ENCODE measurements around the gene CAP2.
A peak's percentile ranks its signal among the peaks of the same experiment; 100 is the strongest.

CAP2 gene

GRCh38 chr6:17458966-17459365, 65.6 kb downstream of the CAP2 start:
- no peaks in the 10 kb centered on the region for H3K4me1 ChIP-seq (ENCODE audit: control insufficient read depth in 1 of 2, insufficient read depth in 2 of 2, low read length in 2 of 2)
- no peaks in the 10 kb centered on the region for H3K27me3 ChIP-seq (ENCODE audit: low read depth, low read length)
- no peaks in the 10 kb centered on the region for H3K9me3 ChIP-seq (ENCODE audit: control insufficient read depth in 1 of 2, low read length in 2 of 2)
- no peak overlapping the region for H3K27ac ChIP-seq (ENCODE audit: low read length)
- no peaks in the 10 kb centered on the region for H3K36me3 ChIP-seq (ENCODE audit: control insufficient read depth in 1 of 2, insufficient read depth in 2 of 2, low read length in 2 of 2)
- no peak overlapping the region for H3K4me3 ChIP-seq (ENCODE audit: low read depth in 1 of 2, low read length in 2 of 2)

GRCh38 chr6:17460862-17461261, 67.5 kb downstream of the CAP2 start:
- Histone ChIP-seq H3K27ac (ENCODE audit: low read length) (no peak overlapping the region), H3K4me3 (ENCODE audit: low read depth in 1 of 2, low read length in 2 of 2) (no peak overlapping the region), H3K36me3 (ENCODE audit: control insufficient read depth in 1 of 2, insufficient read depth in 2 of 2, low read length in 2 of 2) (no peaks in the 10 kb centered on the region), H3K9me3 (ENCODE audit: control insufficient read depth in 1 of 2, low read length in 2 of 2) (no peaks in the 10 kb centered on the region), H3K4me1 (ENCODE audit: control insufficient read depth in 1 of 2, insufficient read depth in 2 of 2, low read length in 2 of 2) (no peaks in the 10 kb centered on the region), H3K27me3 (ENCODE audit: low read depth, low read length) (no peaks in the 10 kb centered on the region)

- Histone ChIP-seq H3K36me3 (ENCODE audit: control insufficient read depth in 1 of 2, insufficient read depth in 2 of 2, low read length in 2 of 2) (peaks cover 0 to 5% of the 10 kb centered on the region in 2 donors), H3K9me3 (ENCODE audit: control insufficient read depth in 1 of 2, low read length in 2 of 2) (no peaks in the 10 kb centered on the region), H3K27ac (ENCODE audit: low read length) (no peak overlapping the region), H3K4me3 (ENCODE audit: low read depth in 1 of 2, low read length in 2 of 2) (no peak overlapping the region), H3K27me3 (ENCODE audit: low read depth, low read length) (no peaks in the 10 kb centered on the region), H3K4me1 (ENCODE audit: control insufficient read depth in 1 of 2, insufficient read depth in 2 of 2, low read length in 2 of 2) (peaks cover 4 to 19% of the 10 kb centered on the region in 2 donors)
Observed at GRCh38 chr6:17466147-17466546, 72.8 kb downstream of the CAP2 start.

GRCh38 chr6:17466707-17467106, 73.3 kb downstream of the CAP2 start:
- no peak overlapping the region for H3K27ac ChIP-seq (ENCODE audit: low read length)
- no peaks in the 10 kb centered on the region for H3K9me3 ChIP-seq (ENCODE audit: control insufficient read depth in 1 of 2, low read length in 2 of 2)
- peaks cover 0 to 5% of the 10 kb centered on the region in 2 donors for H3K36me3 ChIP-seq (ENCODE audit: control insufficient read depth in 1 of 2, insufficient read depth in 2 of 2, low read length in 2 of 2)
- no peaks in the 10 kb centered on the region for H3K27me3 ChIP-seq (ENCODE audit: low read depth, low read length)
- no peak overlapping the region for H3K4me3 ChIP-seq (ENCODE audit: low read depth in 1 of 2, low read length in 2 of 2)
- peaks cover 4 to 19% of the 10 kb centered on the region in 2 donors for H3K4me1 ChIP-seq (ENCODE audit: control insufficient read depth in 1 of 2, insufficient read depth in 2 of 2, low read length in 2 of 2)

- H3K9me3 ChIP-seq (ENCODE audit: control insufficient read depth in 1 of 2, low read length in 2 of 2), result no peaks in the 10 kb centered on the region
- peak overlapping the region; percentile 34 for H3K27ac ChIP-seq (ENCODE audit: low read length)
- peaks cover 13 to 28% of the 10 kb centered on the region in 2 donors for H3K4me1 ChIP-seq (ENCODE audit: control insufficient read depth in 1 of 2, insufficient read depth in 2 of 2, low read length in 2 of 2)
- H3K4me3 ChIP-seq (ENCODE audit: low read depth in 1 of 2, low read length in 2 of 2), result no peak overlapping the region
- peaks cover 0 to 5% of the 10 kb centered on the region in 2 donors for H3K36me3 ChIP-seq (ENCODE audit: control insufficient read depth in 1 of 2, insufficient read depth in 2 of 2, low read length in 2 of 2)
- H3K27me3 ChIP-seq (ENCODE audit: low read depth, low read length), result no peaks in the 10 kb centered on the region
Observed at GRCh38 chr6:17469006-17469832, 75.8 kb downstream of the CAP2 start.

GRCh38 chr6:17470202-17470937, 77.0 kb downstream of the CAP2 start:
- peak overlapping the region; percentile 4 for H3K27ac ChIP-seq (ENCODE audit: low read length)
- H3K4me3 ChIP-seq (ENCODE audit: low read depth in 1 of 2, low read length in 2 of 2), result no peak overlapping the region
- no peaks in the 10 kb centered on the region for H3K27me3 ChIP-seq (ENCODE audit: low read depth, low read length)
- H3K36me3 ChIP-seq (ENCODE audit: control insufficient read depth in 1 of 2, insufficient read depth in 2 of 2, low read length in 2 of 2), result peaks cover 0 to 5% of the 10 kb centered on the region in 2 donors
- peaks cover 13 to 28% of the 10 kb centered on the region in 2 donors for H3K4me1 ChIP-seq (ENCODE audit: control insufficient read depth in 1 of 2, insufficient read depth in 2 of 2, low read length in 2 of 2)
- no peaks in the 10 kb centered on the region for H3K9me3 ChIP-seq (ENCODE audit: control insufficient read depth in 1 of 2, low read length in 2 of 2)

- Histone ChIP-seq H3K4me1 (ENCODE audit: control insufficient read depth in 1 of 2, insufficient read depth in 2 of 2, low read length in 2 of 2) (peaks cover 13 to 28% of the 10 kb centered on the region in 2 donors), H3K9me3 (ENCODE audit: control insufficient read depth in 1 of 2, low read length in 2 of 2) (no peaks in the 10 kb centered on the region), H3K36me3 (ENCODE audit: control insufficient read depth in 1 of 2, insufficient read depth in 2 of 2, low read length in 2 of 2) (peaks cover 0 to 5% of the 10 kb centered on the region in 2 donors), H3K4me3 (ENCODE audit: low read depth in 1 of 2, low read length in 2 of 2) (no peak overlapping the region), H3K27me3 (ENCODE audit: low read depth, low read length) (no peaks in the 10 kb centered on the region), H3K27ac (ENCODE audit: low read length) (peak overlapping the region; percentile 4)
Observed at GRCh38 chr6:17470938-17471327, 77.5 kb downstream of the CAP2 start.

GRCh38 chr6:17472653-17473183, 79.3 kb downstream of the CAP2 start:
- Histone ChIP-seq H3K27ac (ENCODE audit: low read length) (peak overlapping the region; percentile 86), H3K4me3 (ENCODE audit: low read depth in 1 of 2, low read length in 2 of 2) (no peak overlapping the region), H3K27me3 (ENCODE audit: low read depth, low read length) (no peaks in the 10 kb centered on the region), H3K4me1 (ENCODE audit: control insufficient read depth in 1 of 2, insufficient read depth in 2 of 2, low read length in 2 of 2) (peaks cover 13 to 28% of the 10 kb centered on the region in 2 donors), H3K36me3 (ENCODE audit: control insufficient read depth in 1 of 2, insufficient read depth in 2 of 2, low read length in 2 of 2) (no peaks in the 10 kb centered on the region), H3K9me3 (ENCODE audit: control insufficient read depth in 1 of 2, low read length in 2 of 2) (no peaks in the 10 kb centered on the region)

- Histone ChIP-seq H3K27me3 (ENCODE audit: low read depth, low read length) (no peaks in the 10 kb centered on the region), H3K27ac (ENCODE audit: low read length) (peak overlapping the region; percentile 86), H3K4me3 (ENCODE audit: low read depth in 1 of 2, low read length in 2 of 2) (no peak overlapping the region), H3K4me1 (ENCODE audit: control insufficient read depth in 1 of 2, insufficient read depth in 2 of 2, low read length in 2 of 2) (peaks cover 13 to 25% of the 10 kb centered on the region in 2 donors), H3K36me3 (ENCODE audit: control insufficient read depth in 1 of 2, insufficient read depth in 2 of 2, low read length in 2 of 2) (no peaks in the 10 kb centered on the region), H3K9me3 (ENCODE audit: control insufficient read depth in 1 of 2, low read length in 2 of 2) (no peaks in the 10 kb centered on the region)
Observed at GRCh38 chr6:17473554-17473953, 80.2 kb downstream of the CAP2 start.

- Histone ChIP-seq H3K4me1 (ENCODE audit: control insufficient read depth in 1 of 2, insufficient read depth in 2 of 2, low read length in 2 of 2) (peaks cover 11 to 17% of the 10 kb centered on the region in 2 donors), H3K36me3 (ENCODE audit: control insufficient read depth in 1 of 2, insufficient read depth in 2 of 2, low read length in 2 of 2) (no peaks in the 10 kb centered on the region), H3K9me3 (ENCODE audit: control insufficient read depth in 1 of 2, low read length in 2 of 2) (no peaks in the 10 kb centered on the region), H3K4me3 (ENCODE audit: low read depth in 1 of 2, low read length in 2 of 2) (no peak overlapping the region), H3K27ac (ENCODE audit: low read length) (peak overlapping the region; percentile 59), H3K27me3 (ENCODE audit: low read depth, low read length) (no peaks in the 10 kb centered on the region)
Observed at GRCh38 chr6:17474289-17474688, 80.9 kb downstream of the CAP2 start.

- Histone ChIP-seq H3K9me3 (ENCODE audit: control insufficient read depth in 1 of 2, low read length in 2 of 2) (no peaks in the 10 kb centered on the region), H3K36me3 (ENCODE audit: control insufficient read depth in 1 of 2, insufficient read depth in 2 of 2, low read length in 2 of 2) (no peaks in the 10 kb centered on the region), H3K4me3 (ENCODE audit: low read depth in 1 of 2, low read length in 2 of 2) (no peak overlapping the region), H3K4me1 (ENCODE audit: control insufficient read depth in 1 of 2, insufficient read depth in 2 of 2, low read length in 2 of 2) (peaks cover 10 to 15% of the 10 kb centered on the region in 2 donors), H3K27me3 (ENCODE audit: low read depth, low read length) (no peaks in the 10 kb centered on the region), H3K27ac (ENCODE audit: low read length) (no peak overlapping the region)
Observed at GRCh38 chr6:17475606-17476244, 82.3 kb downstream of the CAP2 start.

Data from muscle layer of duodenum (tissue), 2 donors.